GM21423 (cell line): Measurements from ENCODE around the gene TDRD9.
"Not testable (repeated sequence)": the region's sequence is repeated elsewhere in the genome, so short reads cannot be mapped to it uniquely, and the experiment has no call there.

Source experiments
- ATAC-seq: cut with Tn5 transposase; IDR thresholded peaks from one replicate; pipeline ENCODE4 v1.9.1; 2021; ENCODE audit warnings: mild to moderate bottlenecking, moderate library complexity; ENCODE audit not compliant: unreplicated experiment

Gene TDRD9

GRCh38 chr14:103923863-103924262 lies 4.4 kb upstream of the TDRD9 start:
- no peak for ATAC-seq

- ATAC-seq, result no peak
Observed at GRCh38 chr14:103925316-103925715, 2.9 kb upstream of the TDRD9 start.

- ATAC-seq, result no peak
Observed at GRCh38 chr14:103927566-103927965, 690 bp upstream of the TDRD9 start.

- no peak for ATAC-seq
Observed at GRCh38 chr14:103930051-103930604, 1.9 kb downstream of the TDRD9 start.

- ATAC-seq, result no peak
Observed at GRCh38 chr14:103931422-103931821, 3.2 kb downstream of the TDRD9 start.

- no peak for ATAC-seq
Observed at GRCh38 chr14:103932791-103933490, 4.7 kb downstream of the TDRD9 start.

GRCh38 chr14:103935102-103935501 lies 6.8 kb downstream of the TDRD9 start:
- no peak for ATAC-seq

- no peak for ATAC-seq
Observed at GRCh38 chr14:103941462-103941861, 13.2 kb downstream of the TDRD9 start.

GRCh38 chr14:103941973-103942736 lies 13.9 kb downstream of the TDRD9 start, which contains the start of gene RD3L:
Gene RD3L (minus strand): TSS chr14:103942529. CDS start chr14:103941695, 834 bp downstream.
- no peak for ATAC-seq

GRCh38 chr14:103943673-103944072 lies 15.4 kb downstream of the TDRD9 start:
- no peak for ATAC-seq

GRCh38 chr14:103946975-103947374 lies 18.7 kb downstream of the TDRD9 start:
- ATAC-seq, result no peak

GRCh38 chr14:103948442-103948841 lies 20.2 kb downstream of the TDRD9 start:
- ATAC-seq, result no peak

- ATAC-seq, result no peak
Observed at GRCh38 chr14:103949131-103949790, 21.0 kb downstream of the TDRD9 start.

GRCh38 chr14:103960457-103961055 lies 32.3 kb downstream of the TDRD9 start:
- no peak for ATAC-seq

GRCh38 chr14:103961928-103962578 lies 33.8 kb downstream of the TDRD9 start:
- ATAC-seq, result no peak

- ATAC-seq, result no peak
Observed at GRCh38 chr14:103966631-103967030, 38.4 kb downstream of the TDRD9 start.

GRCh38 chr14:103969961-103970360 lies 41.7 kb downstream of the TDRD9 start:
- ATAC-seq, result no peak

- ATAC-seq, result no peak
Observed at GRCh38 chr14:103973354-103973753, 45.1 kb downstream of the TDRD9 start.

- ATAC-seq, result no peak
Observed at GRCh38 chr14:103974575-103974974, 46.3 kb downstream of the TDRD9 start.

- not testable (repeated sequence) for ATAC-seq
Observed at GRCh38 chr14:103980623-103981238, 52.5 kb downstream of the TDRD9 start.
